ENCODE results near the gene LPP. TPM values are rescaled to one million over a fixed set of nuclear protein-coding genes. Genes with fewer than 3 reads are reported as not detected.

The LPP gene
- total and polyA plus RNA-seq, 2 donors (not counting 1 experiment from before 2014, with no cell fraction given): 7.6 to 81.7 TPM

DNA sequence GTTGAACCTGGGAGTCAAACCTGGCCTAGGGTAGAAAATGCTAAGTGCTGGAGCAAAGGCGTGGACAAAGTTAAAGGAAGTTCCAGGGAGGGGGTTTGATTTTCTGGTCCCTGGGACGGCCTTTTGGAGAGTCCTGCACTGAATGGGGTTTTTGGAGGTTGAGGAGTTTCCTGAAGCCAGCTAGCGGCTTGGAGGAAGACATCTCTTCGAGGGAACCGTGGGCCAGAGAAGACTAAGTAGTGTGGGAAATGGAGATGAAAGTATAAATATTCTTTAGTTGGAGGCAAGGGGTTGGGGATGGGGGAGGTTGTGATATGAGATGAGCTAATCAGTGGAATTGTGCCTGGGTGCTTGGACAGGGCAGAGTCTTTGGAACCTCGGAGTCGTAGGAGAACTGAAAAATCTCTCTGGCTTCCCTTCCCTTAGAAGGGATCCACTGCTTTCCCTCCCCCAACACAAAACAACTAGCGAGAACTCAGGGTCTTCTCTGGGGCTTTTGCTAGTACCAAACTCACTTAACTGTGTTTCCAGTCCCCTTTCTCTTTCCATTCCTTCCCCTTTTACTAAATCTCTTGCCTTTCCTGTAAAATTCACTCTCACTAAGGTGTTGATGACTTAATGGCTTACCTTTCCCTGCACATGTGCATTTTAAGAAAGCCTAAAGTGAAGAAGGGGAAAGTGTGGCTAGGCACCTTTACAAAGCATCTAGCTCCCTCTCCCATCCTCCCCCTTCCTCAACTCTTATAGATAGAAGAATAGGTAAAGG is 1.0 kb downstream of the LPP start:
- TF ChIP-seq CTCF (IDR thresholded peaks at IDR 0.05): no peak
- TF ChIP-seq EZH2 (IDR thresholded peaks at IDR 0.05; ENCODE audit: borderline replicate concordance, insufficient read depth, low read depth, low read length, poor library complexity, severe bottlenecking): no peak
- H3K36me3 ChIP-seq (replicated peaks in 1 of 2; ENCODE audit: control extremely low read depth in 1 of 2, control insufficient read depth in 1 of 2, extremely low read depth in 1 of 2, insufficient read depth in 2 of 2, low read length in 1 of 2): no peaks in the 10 kb centered on the region
- H3K4me3 Mint-ChIP-seq: peak overlapping the region; percentile 95
- intact Hi-C loops (cut with micrococcal nuclease): loop anchor here (1.0 to 10.0 kb wide), 11 partner anchors 32 to 410 kb away; partner anchors contain the start of gene BCL6
- H3K79me2 ChIP-seq (ENCODE audit: control insufficient read depth, insufficient read depth, low read length): peaks cover 37% of the 10 kb centered on the region
- WGBS (ENCODE audit: insufficient coverage): 69% methylated on average over 7 of the region's 8 CpGs
- H4K20me1 ChIP-seq (ENCODE audit: control insufficient read depth, insufficient read depth, low read length, poor library complexity, severe bottlenecking): no peaks in the 10 kb centered on the region
- no peak for ATAC-seq (ENCODE audit: low read depth)
- ChIA-PET CTCF (interaction anchor here (1.0 to 2.4 kb wide), 3 partner anchors 180 to 415 kb away, joined by 4 to 10 read pairs (median 5); no protein-coding TSS in a partner anchor), POLR2A (interaction anchor here (1.6 kb wide), 1 partner anchor 9 kb away, joined by 4 read pairs; no protein-coding TSS in a partner anchor)
- peak overlapping the region; percentile 78 to 97 (median 93) for H3K4me3 ChIP-seq (ENCODE audit: control extremely low read depth in 1 of 5, extremely low read depth in 1 of 5, insufficient read depth in 1 of 5, low read depth in 2 of 5, low read length in 4 of 5)
- H3K4me1 ChIP-seq (ENCODE audit: control insufficient read depth in 2 of 2, insufficient read depth in 2 of 2, low read length in 2 of 2): peaks cover 18 to 27% of the 10 kb centered on the region in 2 donors
- H2AFZ ChIP-seq (ENCODE audit: insufficient read depth, low read depth, low read length, poor library complexity, severe bottlenecking): peak overlapping the region; percentile 84
- H3K9me3 Mint-ChIP-seq (ENCODE audit: insufficient read depth): no peaks in the 10 kb centered on the region
- peak overlapping the region; percentile 96 for H3K4me2 ChIP-seq (replicated peaks; ENCODE audit: low read depth, low read length, poor library complexity, severe bottlenecking)
- no peaks in the 10 kb centered on the region for H3K9me3 ChIP-seq (ENCODE audit: control extremely low read depth in 1 of 3, control insufficient read depth in 2 of 3, insufficient read depth in 1 of 3, low read length in 2 of 3)
- no peaks in the 10 kb centered on the region for H3K27me3 ChIP-seq (replicated peaks in 1 of 4; ENCODE audit: control extremely low read depth in 1 of 4, control insufficient read depth in 3 of 4, insufficient read depth in 4 of 4, low read length in 3 of 4)
- peaks cover 54% of the 10 kb centered on the region for H3K4me1 Mint-ChIP-seq
- peak overlapping the region; percentile 75 for H3K9ac ChIP-seq (ENCODE audit: low read length)
- H3K27ac Mint-ChIP-seq: peak overlapping the region; percentile 93
- no peak for DNase-seq
- peak overlapping the region; percentile 88 to 91 for H3K27ac ChIP-seq (ENCODE audit: low read length in 2 of 2)
- no peaks in the 10 kb centered on the region for H3K27me3 Mint-ChIP-seq

DNA sequence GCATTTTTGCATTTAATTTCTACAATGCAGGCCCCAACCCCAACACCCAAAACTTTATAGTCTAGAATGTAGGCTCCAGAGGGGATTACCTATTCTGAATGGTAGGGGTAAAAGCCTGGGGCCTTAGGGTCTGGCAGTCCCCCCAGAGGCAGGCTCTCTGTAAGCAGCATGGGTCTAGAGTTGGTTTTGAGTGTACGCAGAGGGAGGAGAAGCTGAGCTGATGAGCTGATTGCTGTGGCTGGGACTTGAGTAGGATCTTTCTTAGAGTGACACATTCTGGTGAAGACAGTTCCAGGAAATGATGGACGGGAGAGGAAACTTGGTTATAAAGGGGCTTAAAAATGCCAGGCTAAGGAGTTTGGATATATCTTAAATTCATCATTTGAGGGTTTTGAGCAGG is 2.1 kb downstream of the LPP start:
- no peaks in the 10 kb centered on the region for H4K20me1 ChIP-seq (ENCODE audit: control insufficient read depth, insufficient read depth, low read length, poor library complexity, severe bottlenecking)
- CTCF ChIA-PET: no interaction called here
- no peak overlapping the region for H3K4me3 ChIP-seq (ENCODE audit: control extremely low read depth in 1 of 5, extremely low read depth in 1 of 5, insufficient read depth in 1 of 5, low read depth in 2 of 5, low read length in 4 of 5)
- Mint-ChIP-seq H3K9me3 (ENCODE audit: insufficient read depth) (no peaks in the 10 kb centered on the region), H3K4me3 (no peak overlapping the region), H3K27me3 (no peaks in the 10 kb centered on the region), H3K27ac (peak overlapping the region; percentile 12), H3K4me1 (peaks cover 57% of the 10 kb centered on the region)
- H3K36me3 ChIP-seq (replicated peaks in 1 of 2; ENCODE audit: control extremely low read depth in 1 of 2, control insufficient read depth in 1 of 2, extremely low read depth in 1 of 2, insufficient read depth in 2 of 2, low read length in 1 of 2): no peaks in the 10 kb centered on the region
- peaks cover 18 to 27% of the 10 kb centered on the region in 2 donors for H3K4me1 ChIP-seq (ENCODE audit: control insufficient read depth in 2 of 2, insufficient read depth in 2 of 2, low read length in 2 of 2)
- H2AFZ ChIP-seq (ENCODE audit: insufficient read depth, low read depth, low read length, poor library complexity, severe bottlenecking): no peak overlapping the region
- WGBS (ENCODE audit: insufficient coverage): 95% methylated on average over 2 of the region's 2 CpGs
- no peak overlapping the region for H3K4me2 ChIP-seq (replicated peaks; ENCODE audit: low read depth, low read length, poor library complexity, severe bottlenecking)
- intact Hi-C loops (cut with micrococcal nuclease): loop anchor here (10.0 kb wide), 1 partner anchor 381 kb away; no protein-coding TSS in a partner anchor
- no peaks in the 10 kb centered on the region for H3K9me3 ChIP-seq (ENCODE audit: control extremely low read depth in 1 of 3, control insufficient read depth in 2 of 3, insufficient read depth in 1 of 3, low read length in 2 of 3)
- TF ChIP-seq CTCF (IDR thresholded peaks at IDR 0.05) (no peak), EZH2 (IDR thresholded peaks at IDR 0.05; ENCODE audit: borderline replicate concordance, insufficient read depth, low read depth, low read length, poor library complexity, severe bottlenecking) (no peak)
- H3K79me2 ChIP-seq (ENCODE audit: control insufficient read depth, insufficient read depth, low read length): peaks cover 43% of the 10 kb centered on the region
- POLR2A ChIA-PET: no interaction called here
- no peak overlapping the region for H3K27ac ChIP-seq (ENCODE audit: low read length in 2 of 2)
- ATAC-seq (ENCODE audit: low read depth) (no peak), DNase-seq (no peak)
- no peaks in the 10 kb centered on the region for H3K27me3 ChIP-seq (replicated peaks in 1 of 4; ENCODE audit: control extremely low read depth in 1 of 4, control insufficient read depth in 3 of 4, insufficient read depth in 4 of 4, low read length in 3 of 4)
- no peak overlapping the region for H3K9ac ChIP-seq (ENCODE audit: low read length)
